ENCODE measurements around the gene RAMAC.
"Not testable (repeated sequence)": the region's sequence is repeated elsewhere in the genome, so short reads cannot be mapped to it uniquely, and the experiment has no call there.

Gene RAMAC

DNA sequence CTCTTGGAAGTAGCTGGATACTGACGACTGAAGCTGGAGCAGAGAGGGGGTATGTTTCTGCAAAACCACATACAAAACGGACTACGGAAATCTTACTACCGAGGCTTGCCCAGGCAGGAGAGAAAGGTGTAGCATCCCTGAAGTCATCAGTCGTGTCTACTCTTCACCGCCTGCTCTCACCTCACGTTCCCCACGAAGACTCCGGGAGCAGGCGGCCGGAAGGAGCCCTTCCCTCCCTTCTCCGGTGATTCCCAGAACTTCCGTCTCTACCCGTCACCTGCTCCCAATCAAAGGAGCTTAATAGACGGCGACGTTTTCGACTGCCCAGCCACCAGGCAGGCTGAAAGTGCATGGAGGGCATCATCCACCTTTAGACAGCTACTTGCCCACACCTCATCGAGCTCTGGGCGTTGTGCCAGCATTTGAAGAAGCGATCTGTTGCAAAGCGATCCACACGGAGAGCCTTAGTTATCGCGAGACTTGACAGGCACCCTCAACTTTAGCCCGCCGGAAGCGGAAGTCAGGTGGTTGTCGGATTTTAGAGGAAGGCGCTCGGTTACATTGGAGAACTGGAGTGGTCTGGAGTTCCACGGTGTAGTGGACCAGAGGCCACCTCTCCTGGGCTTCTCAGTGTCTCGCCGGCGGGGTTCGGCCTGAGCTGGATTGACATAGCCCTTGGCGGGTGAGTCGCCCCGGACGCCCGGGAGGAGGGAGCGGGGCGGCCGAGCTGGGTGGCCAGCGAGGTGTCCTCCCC lies at the start of gene RAMAC:
RAMAC (plus strand) TSS at position 523 of the 754 bp plus-strand sequence. CDS start 2,809 bp downstream, outside the sequence.
- in situ Hi-C loops (cut with MboI; ENCODE audit: low sequenced_read_pairs): no loop called here
- H3K4me3 ChIP-seq: peak within 1 kb of the TSS; percentile 93
- H3K4me1 ChIP-seq: peaks cover 16% of the 10 kb centered on the region
- H3K36me3 ChIP-seq (replicated peaks): peaks cover 23% of the 10 kb centered on the region
- no peaks in the 10 kb centered on the region for H3K27me3 ChIP-seq (ENCODE audit: low read depth)
- no peaks in the 10 kb centered on the region for H3K9me3 ChIP-seq
- peak; percentile 99 to 100 for DNase-seq (ENCODE audit: low spot score in 2 of 2)

DNA sequence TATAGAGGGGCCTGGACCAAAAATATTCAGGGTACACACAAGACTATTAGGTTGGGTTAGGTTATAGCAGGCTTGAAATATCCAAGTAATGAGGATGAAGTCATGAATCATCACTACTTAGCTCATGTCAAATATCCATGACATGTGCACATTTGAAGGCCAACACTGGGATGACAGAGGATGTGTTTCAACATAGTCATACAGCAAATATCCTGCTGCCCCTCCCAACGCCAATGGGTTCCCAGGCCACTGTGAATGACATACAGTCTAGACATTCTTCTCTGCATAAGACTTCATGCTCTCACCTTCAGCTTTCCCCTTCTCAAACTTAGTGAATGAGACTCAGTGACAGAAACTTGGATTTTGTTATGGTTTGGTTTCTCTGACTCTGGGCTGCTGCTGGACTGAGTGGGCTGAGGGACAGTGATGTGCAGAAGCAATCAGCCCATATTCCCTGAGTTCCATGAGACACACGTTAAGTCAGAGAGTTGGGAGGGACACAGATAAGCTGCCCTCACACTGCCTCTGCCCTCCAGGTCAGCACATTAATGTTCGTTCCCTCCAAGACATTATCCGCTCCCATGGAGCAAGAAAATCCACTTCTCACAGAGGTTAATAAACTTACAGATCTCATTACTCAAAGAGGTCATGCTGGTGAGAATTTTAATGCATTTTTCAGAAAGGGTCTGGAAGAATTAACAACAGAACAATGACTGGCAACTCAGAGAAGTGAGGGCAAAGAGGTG lies 48.9 kb upstream of the RAMAC start:
- in situ Hi-C loops (cut with MboI; ENCODE audit: low sequenced_read_pairs): no loop called here
- Histone ChIP-seq H3K36me3 (replicated peaks) (no peaks in the 10 kb centered on the region), H3K9me3 (no peaks in the 10 kb centered on the region), H3K4me3 (no peak overlapping the region), H3K27me3 (ENCODE audit: low read depth) (no peaks in the 10 kb centered on the region), H3K4me1 (no peaks in the 10 kb centered on the region)
- DNase-seq (ENCODE audit: low spot score in 2 of 2): no peak

DNA sequence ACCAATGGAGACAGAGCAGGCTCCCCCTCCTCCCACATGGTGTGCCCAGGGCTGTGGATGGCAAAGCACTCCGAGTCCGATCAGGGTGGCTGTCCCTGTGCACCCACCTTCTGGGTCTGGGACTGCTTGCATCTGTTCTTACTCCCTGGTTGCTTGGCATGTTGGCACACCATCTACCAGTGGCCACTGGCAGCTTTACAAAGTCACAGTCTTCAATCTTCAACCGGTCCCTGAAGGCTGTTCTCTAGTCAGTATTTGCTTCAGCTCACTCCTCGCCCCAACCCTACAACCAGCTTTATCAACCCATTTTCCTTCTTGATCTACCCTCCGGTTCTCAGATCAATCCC lies 48.3 kb upstream of the RAMAC start:
- H3K36me3 ChIP-seq (replicated peaks): no peaks in the 10 kb centered on the region
- no peaks in the 10 kb centered on the region for H3K4me1 ChIP-seq
- DNase-seq (ENCODE audit: low spot score in 2 of 2): no peak
- no peak overlapping the region for H3K4me3 ChIP-seq
- in situ Hi-C loops (cut with MboI; ENCODE audit: low sequenced_read_pairs): no loop called here
- H3K27me3 ChIP-seq (ENCODE audit: low read depth): no peaks in the 10 kb centered on the region
- no peaks in the 10 kb centered on the region for H3K9me3 ChIP-seq

DNA sequence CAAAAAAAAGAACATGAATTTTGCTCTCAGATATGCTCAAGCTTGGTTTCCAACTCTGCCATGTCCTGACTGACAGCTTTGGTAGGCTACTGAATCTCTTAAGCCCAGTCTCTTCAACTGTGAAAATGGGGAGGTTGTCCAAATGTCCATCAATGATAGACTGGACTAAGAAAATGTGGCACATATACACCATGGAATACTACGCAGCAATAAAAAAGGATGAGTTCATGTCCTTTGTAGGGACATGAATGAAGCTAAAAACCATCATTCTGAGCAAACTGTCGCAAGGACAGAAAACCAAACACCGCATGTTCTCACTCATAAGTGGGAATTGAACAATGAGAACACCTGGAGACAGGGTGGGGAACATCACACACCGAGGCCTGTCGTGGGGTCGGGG lies 46.3 kb upstream of the RAMAC start:
- H3K4me1 ChIP-seq; H3K9me3 ChIP-seq; in situ Hi-C loops (cut with MboI; ENCODE audit: low sequenced_read_pairs); DNase-seq (ENCODE audit: low spot score in 2 of 2); H3K27me3 ChIP-seq (ENCODE audit: low read depth); H3K4me3 ChIP-seq; H3K36me3 ChIP-seq (replicated peaks): not testable (repeated sequence)

DNA sequence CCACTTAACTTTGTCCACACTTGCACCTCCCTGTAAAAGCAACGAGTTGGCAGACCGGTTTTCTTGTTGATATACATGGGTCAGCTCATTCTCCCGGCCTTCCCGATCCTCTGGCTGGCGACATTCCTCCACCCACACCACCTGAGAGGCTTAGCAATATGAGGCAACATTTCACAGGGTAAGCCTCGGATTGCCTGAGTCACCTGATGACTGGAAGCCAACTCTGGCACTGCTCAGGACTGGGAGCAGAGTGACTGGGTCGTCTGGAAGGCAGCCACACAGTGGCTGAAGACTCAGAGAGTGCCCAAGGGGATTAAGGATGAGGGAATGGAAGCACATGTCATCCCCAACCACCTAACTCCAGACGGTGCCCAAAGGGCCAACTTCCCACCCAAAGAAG lies 43.3 kb upstream of the RAMAC start:
- no peaks in the 10 kb centered on the region for H3K9me3 ChIP-seq
- no peaks in the 10 kb centered on the region for H3K36me3 ChIP-seq (replicated peaks)
- no peak for DNase-seq (ENCODE audit: low spot score in 2 of 2)
- in situ Hi-C loops (cut with MboI; ENCODE audit: low sequenced_read_pairs): no loop called here
- no peak overlapping the region for H3K4me3 ChIP-seq
- peaks cover 17% of the 10 kb centered on the region for H3K4me1 ChIP-seq
- H3K27me3 ChIP-seq (ENCODE audit: low read depth): no peaks in the 10 kb centered on the region

DNA sequence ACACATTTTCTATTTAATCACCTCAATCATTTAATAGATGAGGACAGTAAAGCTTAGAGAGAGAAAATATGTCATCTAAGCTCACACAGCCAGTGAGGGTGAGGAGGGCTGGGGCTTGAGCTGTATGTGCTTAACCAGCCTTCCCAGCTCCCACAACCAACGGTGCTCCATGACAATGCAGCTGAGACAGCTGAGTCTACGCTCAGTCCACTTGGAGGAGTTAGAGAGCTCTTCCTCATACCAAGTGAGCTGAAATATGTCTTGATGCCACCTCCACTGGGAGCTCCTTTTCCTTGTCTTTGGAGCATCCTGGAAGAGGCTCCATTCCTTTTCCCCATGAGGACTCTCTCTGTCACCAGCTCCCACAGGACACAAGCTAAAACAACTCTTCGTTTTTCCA lies 42.8 kb upstream of the RAMAC start:
- Histone ChIP-seq H3K27me3 (ENCODE audit: low read depth) (no peaks in the 10 kb centered on the region), H3K4me3 (no peak overlapping the region), H3K36me3 (replicated peaks) (no peaks in the 10 kb centered on the region), H3K4me1 (peaks cover 17% of the 10 kb centered on the region), H3K9me3 (no peaks in the 10 kb centered on the region)
- in situ Hi-C loops (cut with MboI; ENCODE audit: low sequenced_read_pairs): no loop called here
- no peak for DNase-seq (ENCODE audit: low spot score in 2 of 2)

DNA sequence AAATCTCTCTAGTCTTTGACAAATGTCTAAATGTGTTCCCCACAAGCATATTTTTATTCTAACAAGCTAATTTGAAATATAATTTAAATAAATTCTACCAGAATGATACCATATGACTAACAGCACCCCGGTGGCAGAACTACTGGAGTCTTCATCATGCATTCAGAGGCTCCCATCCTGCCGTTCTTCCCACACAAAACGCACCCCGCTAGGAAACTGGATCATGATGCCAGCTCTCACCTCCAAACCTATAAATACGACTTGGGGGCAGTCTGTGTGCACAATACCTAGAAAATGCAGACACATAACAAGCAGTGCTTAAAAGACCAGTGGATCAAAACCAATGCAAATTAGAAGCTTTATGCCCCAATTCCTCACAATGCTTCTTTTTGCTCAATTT lies 42.0 kb upstream of the RAMAC start:
- H3K9me3 ChIP-seq: no peaks in the 10 kb centered on the region
- H3K27me3 ChIP-seq (ENCODE audit: low read depth): no peaks in the 10 kb centered on the region
- no peak for DNase-seq (ENCODE audit: low spot score in 2 of 2)
- H3K4me3 ChIP-seq: no peak overlapping the region
- no peaks in the 10 kb centered on the region for H3K36me3 ChIP-seq (replicated peaks)
- H3K4me1 ChIP-seq: peaks cover 17% of the 10 kb centered on the region
- in situ Hi-C loops (cut with MboI; ENCODE audit: low sequenced_read_pairs): no loop called here

DNA sequence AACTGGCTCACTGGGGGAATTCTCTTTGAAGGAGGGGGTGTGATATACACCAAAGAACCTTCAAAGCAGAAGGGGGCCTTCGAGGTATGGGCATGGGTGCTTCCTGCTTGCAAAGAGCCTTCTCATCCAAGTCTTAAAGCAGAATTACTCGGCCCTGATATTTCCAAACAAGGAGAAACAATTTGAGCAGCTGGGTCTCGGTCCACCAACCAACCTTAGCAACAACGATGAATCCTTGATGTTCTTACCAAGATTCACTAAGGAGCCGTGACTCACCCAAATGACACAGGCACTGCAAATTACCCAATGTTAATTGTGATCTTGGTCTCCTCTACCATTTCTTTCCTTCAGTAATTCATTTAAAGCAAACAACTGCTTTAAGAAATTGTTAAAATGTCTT lies 41.2 kb upstream of the RAMAC start:
- H3K4me1 ChIP-seq: peaks cover 17% of the 10 kb centered on the region
- H3K4me3 ChIP-seq: no peak overlapping the region
- DNase-seq (ENCODE audit: low spot score in 2 of 2): no peak
- H3K36me3 ChIP-seq (replicated peaks): no peaks in the 10 kb centered on the region
- H3K27me3 ChIP-seq (ENCODE audit: low read depth): no peaks in the 10 kb centered on the region
- in situ Hi-C loops (cut with MboI; ENCODE audit: low sequenced_read_pairs): no loop called here
- H3K9me3 ChIP-seq: no peaks in the 10 kb centered on the region

DNA sequence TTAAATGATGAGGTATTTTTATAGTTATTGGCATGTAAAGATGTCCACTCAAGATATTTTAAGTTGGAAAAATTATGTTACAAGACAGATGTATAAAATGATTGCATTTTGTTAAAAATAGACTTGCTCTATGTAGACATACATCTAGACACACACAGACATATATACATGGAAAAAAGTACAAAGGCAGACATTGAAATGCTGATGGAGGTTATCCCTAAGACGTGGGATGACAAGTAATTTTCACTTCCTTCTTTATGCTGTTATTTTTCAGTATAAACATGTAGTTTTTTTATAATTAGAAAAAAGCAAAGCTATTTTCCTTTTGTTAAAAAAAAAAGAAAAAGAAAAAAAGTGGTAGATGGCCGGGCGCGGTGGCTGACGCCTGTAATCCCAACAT lies 40.7 kb upstream of the RAMAC start:
- in situ Hi-C loops (cut with MboI; ENCODE audit: low sequenced_read_pairs): no loop called here
- peak in 1 of 2 experiments; percentile 35 for DNase-seq (ENCODE audit: low spot score in 2 of 2)
- Histone ChIP-seq H3K4me3 (no peak overlapping the region), H3K4me1 (peaks cover 17% of the 10 kb centered on the region), H3K9me3 (no peaks in the 10 kb centered on the region), H3K27me3 (ENCODE audit: low read depth) (no peaks in the 10 kb centered on the region), H3K36me3 (replicated peaks) (no peaks in the 10 kb centered on the region)

DNA sequence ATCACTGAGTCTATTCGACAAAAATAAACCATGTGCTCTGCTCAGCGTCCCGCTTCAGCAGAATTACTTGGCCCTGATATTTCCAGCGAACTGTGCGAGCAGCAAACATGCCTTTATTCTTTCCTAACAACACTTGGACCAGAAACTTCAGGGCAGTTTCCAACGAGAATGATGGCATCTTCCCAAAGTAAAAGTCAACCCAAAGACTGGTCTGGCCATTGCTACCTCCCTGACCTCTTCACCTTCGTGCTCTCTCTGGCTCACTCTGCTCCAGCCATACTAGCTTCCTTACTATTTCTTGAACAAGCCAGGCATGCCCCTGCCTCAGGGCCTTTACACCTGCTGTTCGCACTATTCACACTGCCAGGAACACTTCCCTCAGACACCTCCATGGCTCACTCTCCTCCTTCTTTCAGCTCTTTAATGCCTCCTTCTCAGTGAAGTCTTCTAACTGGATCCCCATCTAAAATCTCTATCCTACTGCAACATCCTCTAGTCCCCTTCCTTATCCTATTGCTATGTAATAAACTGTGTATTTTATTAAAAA lies 39.8 kb upstream of the RAMAC start:
- in situ Hi-C loops (cut with MboI; ENCODE audit: low sequenced_read_pairs): no loop called here
- DNase-seq (ENCODE audit: low spot score in 2 of 2): no peak
- peaks cover 25% of the 10 kb centered on the region for H3K4me1 ChIP-seq
- H3K9me3 ChIP-seq: no peaks in the 10 kb centered on the region
- no peaks in the 10 kb centered on the region for H3K27me3 ChIP-seq (ENCODE audit: low read depth)
- no peak overlapping the region for H3K4me3 ChIP-seq
- no peaks in the 10 kb centered on the region for H3K36me3 ChIP-seq (replicated peaks)

DNA sequence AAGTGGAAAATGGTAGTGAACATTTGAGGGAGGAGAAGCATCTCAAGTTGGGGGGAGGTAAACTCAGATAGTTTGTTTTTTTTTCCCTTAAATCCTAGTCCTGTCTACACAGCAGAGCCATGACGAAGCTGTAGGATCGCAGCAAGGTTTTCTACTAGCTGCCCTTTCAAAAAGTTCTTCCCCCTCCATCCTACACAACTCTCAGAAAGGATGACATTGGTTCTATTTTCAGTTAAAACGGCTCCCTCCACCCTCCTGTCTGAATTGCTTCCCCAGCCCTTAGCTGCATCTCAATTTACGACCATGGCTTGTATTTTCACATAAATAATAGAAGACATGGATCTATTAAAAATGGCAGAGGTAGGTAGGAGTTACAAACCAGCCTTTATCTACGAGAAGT lies 35.7 kb upstream of the RAMAC start:
- in situ Hi-C loops (cut with MboI; ENCODE audit: low sequenced_read_pairs): no loop called here
- no peaks in the 10 kb centered on the region for H3K27me3 ChIP-seq (ENCODE audit: low read depth)
- H3K9me3 ChIP-seq: no peaks in the 10 kb centered on the region
- H3K36me3 ChIP-seq (replicated peaks): no peaks in the 10 kb centered on the region
- H3K4me3 ChIP-seq: no peak overlapping the region
- DNase-seq (ENCODE audit: low spot score in 2 of 2): no peak
- peaks cover 22% of the 10 kb centered on the region for H3K4me1 ChIP-seq

DNA sequence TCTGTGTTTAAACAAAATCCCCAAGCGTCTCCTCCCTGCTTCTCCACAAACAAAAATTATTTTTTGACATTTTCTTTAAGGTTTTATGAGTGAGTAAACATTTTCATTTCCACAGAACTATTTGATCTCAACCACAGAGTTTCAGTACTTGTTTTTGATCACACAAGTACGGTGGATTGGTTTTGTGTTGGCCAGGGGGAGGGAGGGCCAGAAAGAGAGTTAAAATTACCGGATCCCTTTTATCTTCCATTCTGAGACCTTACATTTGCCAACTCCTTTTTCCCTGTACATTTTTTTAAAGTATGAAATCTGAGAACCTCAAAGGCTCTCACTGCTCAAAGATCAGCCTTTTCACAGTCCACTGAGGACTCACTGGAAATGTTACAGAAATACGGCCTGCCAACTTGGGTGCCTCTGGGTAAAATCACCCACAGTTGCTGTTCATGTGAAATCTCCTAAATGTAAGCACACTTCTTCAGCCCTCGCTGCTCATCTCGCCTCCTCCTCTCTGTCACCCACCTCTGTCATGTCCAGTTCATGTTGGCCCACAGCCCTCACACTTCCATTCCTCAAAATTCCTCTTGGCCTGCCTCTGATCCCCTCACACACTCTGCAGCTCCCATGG lies 35.2 kb upstream of the RAMAC start:
- H3K4me1 ChIP-seq: peaks cover 19% of the 10 kb centered on the region
- in situ Hi-C loops (cut with MboI; ENCODE audit: low sequenced_read_pairs): no loop called here
- H3K9me3 ChIP-seq: no peaks in the 10 kb centered on the region
- DNase-seq (ENCODE audit: low spot score in 2 of 2): no peak
- H3K36me3 ChIP-seq (replicated peaks): no peaks in the 10 kb centered on the region
- peak overlapping the region; percentile 55 for H3K4me3 ChIP-seq
- H3K27me3 ChIP-seq (ENCODE audit: low read depth): no peaks in the 10 kb centered on the region

DNA sequence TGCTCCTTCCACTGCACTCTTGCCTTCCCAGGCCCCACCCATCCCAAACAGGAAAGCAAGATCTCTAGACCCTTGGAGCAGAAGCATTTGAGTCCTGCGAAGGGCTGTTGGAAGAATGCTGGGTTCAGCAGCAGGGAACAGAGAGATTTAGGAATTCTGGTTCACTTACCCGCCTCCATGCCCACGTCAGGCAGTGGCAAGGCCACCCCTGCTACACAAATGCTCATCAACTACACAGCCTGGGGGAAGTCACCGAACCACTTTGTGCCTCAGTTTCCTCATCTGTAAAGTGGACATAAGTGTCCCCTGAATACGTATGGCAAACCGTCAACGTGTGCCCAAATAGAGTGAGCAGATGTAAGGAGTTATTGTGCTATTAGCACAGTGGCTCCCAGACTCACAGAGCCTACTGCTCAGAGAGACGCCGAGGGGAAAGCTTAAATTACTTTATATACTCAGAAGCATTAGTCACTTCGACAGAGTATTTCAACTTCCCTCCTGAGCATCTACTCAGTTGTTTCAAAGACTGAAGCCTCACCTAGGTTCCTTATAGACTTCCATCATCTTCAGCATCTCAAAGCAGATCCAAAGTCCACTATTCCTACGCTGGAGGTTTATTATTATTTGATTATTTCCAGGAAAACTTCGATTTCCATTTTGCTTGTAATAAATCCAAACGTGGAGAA lies 34.4 kb upstream of the RAMAC start:
- in situ Hi-C loops (cut with MboI; ENCODE audit: low sequenced_read_pairs): no loop called here
- Histone ChIP-seq H3K4me1 (peaks cover 19% of the 10 kb centered on the region), H3K4me3 (peak overlapping the region; percentile 55), H3K36me3 (replicated peaks) (no peaks in the 10 kb centered on the region), H3K9me3 (no peaks in the 10 kb centered on the region), H3K27me3 (ENCODE audit: low read depth) (no peaks in the 10 kb centered on the region)
- peak in 1 of 2 experiments; percentile 44 for DNase-seq (ENCODE audit: low spot score in 2 of 2)

All from HAP-1 (cell line).